ENCODE results near the gene MTREX. TPM values are rescaled to one million over a fixed set of nuclear protein-coding genes. Genes with fewer than 3 reads are reported as not detected.

The MTREX gene
- total and polyA plus RNA-seq, 2 of the 8 experiments (the other 6 are each of a cell fraction or from before 2014, with no cell fraction given), result 16.0 to 130 TPM

- Histone ChIP-seq H3K4me1 (replicated peaks in 1 of 4; ENCODE audit: control insufficient read depth in 3 of 4, insufficient read depth in 4 of 4, low read length in 3 of 4) (peaks cover 0 to 3% (median 1%) of the 10 kb centered on the region in 4 experiments; a peak in 5 of 7 replicates), H3K4me2 (ENCODE audit: insufficient read depth in 1 of 2, low read depth in 2 of 2, low read length in 2 of 2) (no peak overlapping the region), H3K9me3 (ENCODE audit: insufficient read depth in 2 of 2, low read depth in 1 of 2, low read length in 1 of 2) (no peaks in the 10 kb centered on the region), H3K18ac (ENCODE audit: extremely low read depth, low read length) (no peak overlapping the region), H4K8ac (ENCODE audit: extremely low read depth, insufficient read depth, low read length) (no peak overlapping the region), H3K27me3 (replicated peaks in 1 of 4; ENCODE audit: control insufficient read depth in 3 of 4, extremely low read depth in 1 of 4, insufficient read depth in 3 of 4, low read length in 3 of 4) (no peaks in the 10 kb centered on the region), H3K23me2 (ENCODE audit: low read depth, low read length) (no peaks in the 10 kb centered on the region), H2BK12ac (ENCODE audit: low read depth, low read length) (no peak overlapping the region), H3K79me2 (ENCODE audit: control insufficient read depth in 1 of 2, insufficient read depth in 2 of 2, low read length in 2 of 2) (peaks cover 0 to 79% of the 10 kb centered on the region in 2 experiments; a peak in 3 of 4 replicates), H2AK5ac (ENCODE audit: low read depth, low read length) (no peak overlapping the region), H2BK5ac (ENCODE audit: low read depth, low read length) (no peak overlapping the region), H2BK120ac (replicated peaks; ENCODE audit: low read depth, low read length) (no peak overlapping the region), H3K4ac (replicated peaks; ENCODE audit: insufficient read length, low read depth, low read length) (no peak overlapping the region), H3K79me1 (ENCODE audit: low read depth, low read length) (no peaks in the 10 kb centered on the region), H2BK15ac (ENCODE audit: low read length) (no peak overlapping the region), H3K4me3 (ENCODE audit: extremely low read depth in 1 of 4, insufficient read depth in 2 of 4, low read depth in 3 of 4, low read length in 4 of 4) (no peak overlapping the region), H2AFZ (ENCODE audit: low read length) (no peak overlapping the region), H4K91ac (replicated peaks; ENCODE audit: insufficient read length, low read length) (no peak overlapping the region), H2BK20ac (ENCODE audit: low read length) (no peak overlapping the region), H3K9ac (replicated peaks in 1 of 4; ENCODE audit: extremely low read depth in 1 of 4, low read depth in 3 of 4, low read length in 3 of 4) (no peak overlapping the region), H3K14ac (ENCODE audit: insufficient read length) (no peak overlapping the region), H3K27ac (ENCODE audit: low read depth, low read length) (no peak overlapping the region), H3K56ac (replicated peaks; ENCODE audit: insufficient read length, low read depth, low read length) (no peak overlapping the region), H3K36me3 (ENCODE audit: control insufficient read depth in 2 of 4, insufficient read depth in 4 of 4, low read length in 3 of 4) (peaks cover 0 to 8% (median 0%) of the 10 kb centered on the region in 4 experiments; a peak in 1 of 8 replicates), H3K23ac (ENCODE audit: insufficient read length) (no peak overlapping the region), H4K5ac (ENCODE audit: insufficient read length, low read depth, low read length) (no peak overlapping the region), H4K20me1 (replicated peaks in 1 of 2; ENCODE audit: control insufficient read depth in 1 of 2, insufficient read depth in 2 of 2, low read length in 2 of 2) (peaks cover 0 to 1% of the 10 kb centered on the region in 2 experiments)
- DNase-seq (ENCODE audit: low read depth in 1 of 2, low spot score in 2 of 2) (no peak), FAIRE-seq (no peak)
- ChIA-PET POLR2A (ENCODE audit: partially characterized antibody) (interaction anchor here (0.6 kb wide), 1 partner anchor 13 kb away, joined by 3 read pairs; no protein-coding TSS in a partner anchor), CTCF (ENCODE audit: partially characterized antibody) (interaction anchor here (0.5 to 2.6 kb wide), 5 partner anchors 8 to 106 kb away, joined by 3 to 7 read pairs (median 4); no protein-coding TSS in a partner anchor)
- 97% methylated on average over 3 of the region's 3 CpGs; no CpG with 5 or more reads in 1 of the 2 experiments for whole genome bisulfite sequencing, 2 experiments (ENCODE audit: extremely low coverage in 1 of 2, insufficient coverage in 1 of 2, insufficient read length in 1 of 2, insufficient replicate concordance in 2 of 2, low coverage in 1 of 2, low lambda C conversion rate in 2 of 2, missing lambda C conversion rate in 1 of 2)
- TF ChIP-seq ASH2L (IDR thresholded peaks at IDR 0.05; ENCODE audit: low read length) (no peak), ATF3 (IDR thresholded peaks at IDR 0.05; ENCODE audit: insufficient read depth, low read depth, low read length) (no peak)
These were observed 148.6 kb downstream of the MTREX start for GRCh38 chr5:55456216-55456895.
